AG09309 (cell line): ENCODE data around the gene CSTPP1.

Experiments used
- DNase-seq: peaks from one replicate; pipeline ENCODE4 v3.0.0-alpha.2; 2010; ENCODE audit warnings: low read depth
- H3K4me3 ChIP-seq: 2 replicates; pipeline ENCODE4 v1.5.1; 2011; ENCODE audit warnings: mild to moderate bottlenecking, low read depth, low read length, moderate library complexity; ENCODE audit not compliant: control insufficient read depth
- CTCF ChIP-seq: IDR thresholded peaks from 2 replicates; pipeline ENCODE4 v1.5.1; 2011; ENCODE audit warnings: mild to moderate bottlenecking, low read depth, low read length, inconsistent platforms; ENCODE audit not compliant: insufficient read depth, control insufficient read depth; ENCODE audit errors: missing control alignments

Gene CSTPP1

GRCh38 chr11:46906609-46907041 lies 29.9 kb upstream of the CSTPP1 start:
- DNase-seq, result no peak
- H3K4me3 ChIP-seq, result no peak overlapping the region
- no peak for TF ChIP-seq CTCF

- no peak for DNase-seq
- H3K4me3 ChIP-seq, result no peak overlapping the region
- TF ChIP-seq CTCF, result no peak
These were observed 29.0 kb upstream of the CSTPP1 start for GRCh38 chr11:46907606-46908005.

- no peak for DNase-seq
- no peak overlapping the region for H3K4me3 ChIP-seq
- no peak for TF ChIP-seq CTCF
These were observed 23.9 kb upstream of the CSTPP1 start for GRCh38 chr11:46912526-46913150.

- no peak for TF ChIP-seq CTCF
- H3K4me3 ChIP-seq, result no peak overlapping the region
- no peak for DNase-seq
These were observed 23.1 kb upstream of the CSTPP1 start for GRCh38 chr11:46913484-46913883.

- DNase-seq, result no peak
- TF ChIP-seq CTCF, result no peak
- H3K4me3 ChIP-seq, result no peak overlapping the region
These were observed 22.2 kb upstream of the CSTPP1 start for GRCh38 chr11:46914363-46914762.

- TF ChIP-seq CTCF, result no peak
- H3K4me3 ChIP-seq, result no peak overlapping the region
- no peak for DNase-seq
These were observed 21.7 kb upstream of the CSTPP1 start for GRCh38 chr11:46914910-46915309.
